ENCODE results near the gene CLBA1.
A peak's percentile ranks its signal among the peaks of the same experiment; 100 is the strongest.

The CLBA1 gene

DNA sequence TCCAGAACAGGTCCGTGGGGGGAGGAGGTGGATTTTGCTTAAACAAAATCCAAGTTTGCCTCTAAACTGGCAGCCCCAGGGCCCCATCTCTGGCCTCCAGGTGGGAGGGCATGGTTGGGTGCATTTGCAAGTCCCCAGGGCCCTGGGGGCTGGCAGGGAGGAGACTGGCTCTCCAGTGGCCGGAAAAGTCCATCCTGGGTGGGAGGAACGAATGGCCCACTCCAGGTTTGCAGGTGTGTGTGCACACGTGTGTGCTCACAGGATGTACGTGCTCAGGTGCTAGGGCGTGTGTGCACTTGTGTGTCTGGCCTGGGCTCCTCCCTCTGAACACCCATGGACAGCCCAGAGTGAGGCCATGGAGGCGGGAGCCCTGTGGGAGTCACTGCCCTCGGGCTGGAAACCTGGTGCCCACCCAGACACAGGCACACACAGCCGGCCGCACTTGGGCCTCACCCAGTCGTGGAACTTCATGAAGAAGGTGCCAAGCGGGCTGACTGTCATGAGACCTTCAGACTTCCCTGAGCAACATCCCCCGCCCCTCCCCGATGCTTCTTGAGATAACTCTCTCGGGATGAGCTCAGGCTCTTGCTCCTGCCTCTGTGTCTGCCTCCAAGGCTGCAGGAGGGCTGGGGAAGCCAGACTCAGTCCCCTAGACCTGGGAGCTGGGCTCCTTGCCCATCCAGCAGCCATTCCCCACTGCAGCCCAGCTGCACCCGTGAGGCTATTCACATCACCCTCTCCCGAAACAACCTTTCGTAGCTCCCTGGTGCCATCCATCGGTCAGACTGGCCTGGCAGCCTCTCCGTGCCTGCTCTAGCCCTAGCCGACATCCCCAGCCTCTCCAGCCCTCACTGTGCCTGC lies 16.8 kb upstream of the CLBA1 start:
- DNase-seq, result peak; percentile 65

DNA sequence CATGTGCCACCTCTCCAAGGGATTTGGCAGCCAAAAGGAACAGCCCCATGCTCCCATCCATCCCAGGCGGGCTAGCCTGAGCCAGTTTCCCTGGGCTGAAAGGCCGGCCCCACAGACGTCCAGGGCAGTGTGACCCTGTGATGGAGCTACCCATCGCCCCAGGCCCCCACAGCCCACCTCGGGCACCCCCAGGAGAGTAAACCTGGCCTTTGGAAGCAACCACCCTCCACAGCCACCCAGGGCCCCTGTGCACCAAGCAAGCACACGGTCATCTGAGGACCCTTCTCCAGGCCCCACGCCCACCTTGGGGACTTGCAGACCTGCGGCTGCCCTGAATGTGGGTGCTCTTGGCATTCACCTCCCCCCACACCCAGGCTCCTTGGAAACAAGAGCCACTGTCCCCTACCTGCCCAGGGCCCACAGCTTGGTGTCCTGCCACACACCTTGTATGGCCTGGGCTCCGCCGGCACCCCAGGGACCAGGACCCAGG lies 15.8 kb upstream of the CLBA1 start:
- DNase-seq, result no peak

DNA sequence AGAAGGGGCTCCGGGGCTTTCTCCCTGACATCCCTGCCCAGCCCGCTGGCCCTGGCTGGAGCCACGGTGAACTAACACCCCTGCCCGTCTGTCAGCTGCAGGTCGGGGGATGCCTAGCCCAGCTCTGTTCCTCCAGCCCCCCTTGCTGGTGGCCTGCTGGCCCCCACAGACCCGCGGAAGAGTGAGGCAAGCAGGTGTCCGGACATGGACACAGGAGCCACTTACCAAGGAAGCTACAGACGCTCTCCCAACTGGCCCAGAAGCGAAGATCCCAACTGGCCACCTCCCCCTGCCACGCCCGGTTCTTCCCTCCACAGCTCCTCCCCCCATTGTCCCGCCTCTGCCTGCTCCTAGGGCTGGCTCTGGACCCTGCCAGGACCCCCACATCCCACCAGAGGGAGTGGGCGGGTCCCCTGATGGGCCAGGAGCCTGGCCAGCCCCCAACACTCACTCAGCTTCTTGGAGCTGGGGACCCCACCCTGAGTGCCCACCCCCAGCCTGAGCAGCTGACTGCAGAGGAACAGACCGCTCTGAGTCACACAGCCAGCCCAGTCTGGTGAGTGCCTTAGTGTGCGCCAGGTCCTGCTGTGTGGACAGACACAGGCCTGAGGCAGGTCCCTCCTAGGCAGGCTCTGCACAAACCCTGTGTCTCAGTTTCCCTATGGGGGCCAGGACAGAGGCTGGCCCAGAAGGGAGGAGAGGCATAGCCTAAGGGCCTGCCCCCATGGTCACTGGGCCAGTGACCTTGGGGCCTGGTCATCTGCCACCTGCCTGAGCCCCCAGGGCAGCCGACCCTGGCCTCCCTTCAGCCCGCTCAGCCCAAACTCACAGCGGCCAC lies 15.1 kb upstream of the CLBA1 start:
- no peak for DNase-seq

DNA sequence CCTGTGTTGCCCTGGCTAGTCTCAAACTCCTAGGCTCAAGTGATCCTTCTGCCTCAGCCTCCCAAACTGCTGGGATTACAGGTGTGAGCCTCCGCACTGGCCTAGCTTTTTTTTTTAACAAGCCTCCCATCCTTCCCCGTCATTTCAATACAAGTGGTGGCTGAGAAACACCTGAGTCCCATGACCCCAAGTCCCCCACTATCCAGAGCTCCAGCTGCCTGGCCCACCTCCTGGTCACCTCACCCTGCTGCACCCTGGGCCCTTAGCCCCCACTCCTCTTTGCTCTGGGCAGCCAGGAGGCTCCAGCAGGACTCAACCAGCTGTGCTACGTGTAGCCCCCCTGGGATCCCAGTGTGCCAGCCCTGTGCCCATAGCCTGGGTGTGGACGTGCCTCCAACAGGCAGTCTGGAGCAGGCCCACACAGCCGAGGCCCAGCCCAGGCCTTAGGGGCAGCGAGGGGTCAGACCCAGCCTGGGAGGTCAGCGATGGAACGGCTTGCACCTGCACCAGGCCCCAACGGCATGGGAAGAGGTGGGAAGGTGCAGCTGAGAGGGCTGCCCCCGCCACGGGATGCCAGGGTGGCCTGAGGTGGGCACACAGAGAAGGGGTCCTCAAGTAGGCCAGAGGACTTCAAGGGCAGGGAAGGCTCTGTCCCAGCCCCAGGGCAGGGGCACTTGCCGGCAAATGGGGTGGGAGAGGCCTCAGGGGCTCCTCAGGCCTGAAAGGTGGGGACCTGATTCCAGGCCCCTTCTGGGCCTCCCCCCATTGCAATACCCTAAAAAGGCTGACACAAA lies 13.9 kb upstream of the CLBA1 start:
- DNase-seq, result no peak

DNA sequence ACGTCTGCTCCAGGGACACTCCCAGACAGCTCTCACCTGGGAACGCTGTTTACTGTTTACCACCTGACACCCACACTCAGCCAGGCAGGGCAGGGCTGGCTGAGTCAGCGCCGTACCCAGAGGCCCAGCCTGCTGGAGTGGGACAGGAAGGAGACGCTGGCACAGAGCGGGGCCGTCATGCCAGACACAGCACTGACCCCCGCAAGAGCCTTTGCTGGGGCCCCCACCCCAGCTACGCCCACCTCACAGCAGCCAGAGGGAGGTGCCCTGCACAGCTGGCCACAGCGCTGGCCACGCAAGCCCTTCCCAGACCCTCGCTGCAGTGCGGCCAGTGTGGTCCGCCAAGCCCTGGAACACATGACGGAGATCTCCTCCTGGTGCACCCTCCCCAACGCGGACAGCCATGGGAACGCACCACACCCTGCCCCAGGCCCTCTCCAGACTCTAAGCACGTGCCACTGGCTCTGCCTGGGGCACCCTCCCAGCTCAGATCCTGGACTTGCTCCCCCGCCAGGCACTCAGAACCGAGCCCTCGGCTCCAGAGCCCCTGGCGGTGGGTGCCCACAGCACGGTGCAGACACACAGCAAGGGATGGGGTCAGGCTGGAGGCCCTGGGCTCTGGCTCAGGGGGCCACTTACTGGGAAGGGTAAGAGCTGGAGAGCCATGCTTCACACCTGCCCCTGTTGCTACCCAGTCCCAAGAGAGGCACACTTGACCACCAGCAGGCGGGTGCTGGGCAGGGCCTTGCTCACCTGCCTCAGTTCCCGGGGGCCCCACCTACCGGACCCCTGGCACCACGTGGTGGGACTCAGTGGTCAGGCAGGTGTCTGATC lies 13.1 kb upstream of the CLBA1 start:
- no peak for DNase-seq

DNA sequence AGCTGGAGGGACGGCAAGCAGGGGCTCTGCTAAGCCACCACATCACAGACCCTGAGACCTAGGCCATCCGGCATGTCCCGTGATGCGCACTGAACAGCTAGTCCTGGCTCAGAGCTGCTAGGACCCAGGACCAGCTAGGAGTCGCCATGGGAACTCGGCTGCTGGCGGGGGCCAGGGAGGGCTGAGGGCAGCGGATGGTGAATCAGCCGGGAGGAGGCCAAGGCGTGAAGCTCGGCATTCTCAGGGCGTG lies 12.5 kb upstream of the CLBA1 start:
- DNase-seq, result no peak

DNA sequence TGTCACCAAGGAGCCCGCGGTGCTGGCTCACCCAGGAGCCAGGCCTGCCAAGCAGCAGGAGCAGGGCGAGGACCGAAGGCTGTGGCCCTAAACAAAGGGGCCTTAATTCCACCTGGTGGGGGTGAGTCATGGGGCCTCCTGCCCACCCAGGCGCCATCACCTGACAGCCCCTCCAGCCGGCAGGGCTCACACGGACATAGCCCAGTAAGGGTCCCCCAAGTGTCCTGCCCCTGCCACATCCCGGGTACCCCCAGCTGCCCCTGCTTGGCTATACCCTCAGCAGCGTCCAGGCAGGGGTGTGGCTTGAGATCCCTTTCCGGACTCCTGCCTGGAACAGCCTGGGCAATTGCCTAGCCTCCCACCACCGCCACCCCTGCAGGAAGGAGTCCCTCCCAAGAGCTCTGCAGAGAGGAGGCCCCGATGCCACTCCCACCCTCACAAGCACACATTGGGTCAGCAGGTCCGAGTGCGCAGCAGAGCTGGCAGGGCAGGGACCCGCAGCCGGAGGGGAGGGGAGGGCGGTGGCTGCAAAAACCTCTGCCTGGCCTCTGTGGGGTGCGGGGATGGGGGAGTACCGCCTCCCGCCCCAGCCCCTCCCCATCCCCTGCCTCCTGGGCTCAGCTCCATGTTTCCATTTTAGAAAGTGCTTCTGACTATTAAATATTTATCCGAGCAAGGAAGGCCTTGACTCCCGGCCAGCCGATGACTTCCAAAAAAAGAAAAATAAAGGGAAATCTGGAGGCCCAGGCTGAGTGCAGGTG lies 12.0 kb upstream of the CLBA1 start:
- DNase-seq, result no peak

DNA sequence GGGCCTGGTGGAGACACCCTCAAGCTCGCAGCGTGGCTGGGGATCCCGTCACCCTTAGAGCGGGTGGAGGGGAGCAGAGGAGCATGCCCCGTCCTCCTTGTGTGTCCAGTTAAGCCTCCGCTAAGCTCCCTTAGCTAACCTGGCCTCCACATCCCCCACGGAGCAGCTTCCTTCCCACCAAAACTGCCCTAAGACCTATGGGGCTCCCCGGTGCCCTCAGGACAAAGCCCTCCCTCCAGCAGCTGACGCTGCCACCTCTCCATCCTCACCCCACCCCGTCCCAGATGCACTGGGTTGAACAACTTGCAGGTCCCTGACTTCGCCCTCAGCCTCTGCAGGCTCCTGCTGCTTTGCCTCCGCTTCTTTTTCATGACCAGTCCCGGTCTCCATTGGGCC lies 11.4 kb upstream of the CLBA1 start:
- no peak for DNase-seq

DNA sequence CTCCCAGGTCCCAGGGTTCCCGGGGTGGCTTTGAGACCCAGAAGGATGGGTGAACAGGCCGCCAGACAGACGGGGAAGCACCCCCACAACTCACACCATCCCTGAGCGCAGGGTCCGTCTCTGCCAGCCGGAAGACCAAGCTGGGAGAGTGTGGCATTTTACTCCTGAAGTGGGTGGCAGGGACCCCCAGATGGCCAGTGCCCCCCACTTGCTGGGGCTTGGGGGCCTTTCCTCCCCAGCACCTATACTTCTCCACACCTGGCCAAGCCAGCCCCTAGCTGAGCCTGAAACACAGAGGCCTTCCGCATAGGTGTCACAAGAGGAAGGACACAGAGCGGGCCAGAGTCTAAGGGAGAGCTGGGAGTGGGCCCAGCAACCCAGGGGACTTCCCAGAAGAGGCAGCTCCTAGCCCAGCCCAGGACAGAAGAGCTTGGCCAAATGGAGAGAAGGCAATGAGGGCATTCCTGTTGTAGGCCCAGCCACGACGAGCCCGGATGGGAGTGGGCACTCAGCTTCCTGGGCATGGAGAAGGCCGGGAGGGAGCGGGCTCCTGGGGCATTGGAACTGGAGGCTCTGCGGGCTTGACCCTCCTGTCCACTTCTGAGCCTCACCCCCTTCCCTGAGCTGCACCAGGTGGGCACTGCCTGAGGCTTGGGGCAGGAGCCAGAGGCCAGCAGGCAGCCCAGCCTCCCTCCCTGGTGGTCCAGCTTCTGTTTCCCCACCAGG lies 10.8 kb upstream of the CLBA1 start:
- no peak for DNase-seq

DNA sequence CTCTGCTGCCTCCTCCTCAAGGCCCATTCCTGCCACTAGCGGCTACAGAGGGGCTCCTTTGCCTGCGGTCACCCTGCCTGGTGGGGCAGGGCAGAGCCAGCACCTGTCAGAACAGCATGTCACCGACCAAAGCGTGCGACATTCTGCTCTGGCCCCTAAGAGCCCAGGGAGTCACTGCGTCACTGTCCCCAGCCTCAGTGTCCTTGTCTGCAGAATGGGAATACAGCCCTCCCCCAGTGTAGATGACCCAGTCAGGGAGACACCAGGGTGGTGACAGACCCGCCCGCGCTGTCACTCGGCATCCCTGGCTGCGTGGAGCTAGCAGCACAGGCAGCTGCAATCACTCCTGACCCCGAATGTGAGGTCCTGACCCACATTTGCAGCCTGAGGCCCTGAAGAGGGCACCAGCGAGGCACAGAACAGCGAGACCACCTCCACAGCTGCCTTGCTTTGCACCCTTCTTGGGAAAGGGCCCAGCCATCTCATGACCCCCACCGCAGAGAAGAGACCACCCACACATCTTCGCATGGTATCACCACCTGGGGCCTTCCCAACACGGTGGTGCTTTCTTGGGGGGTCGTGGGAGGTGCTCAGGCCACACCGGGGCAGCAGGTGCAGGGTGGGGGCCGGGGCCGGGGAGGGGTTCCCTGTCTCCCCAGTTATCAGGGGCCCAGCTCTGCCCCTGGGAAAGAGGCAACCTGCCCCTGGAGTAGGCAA lies 9.9 kb upstream of the CLBA1 start:
- no peak for DNase-seq

DNA sequence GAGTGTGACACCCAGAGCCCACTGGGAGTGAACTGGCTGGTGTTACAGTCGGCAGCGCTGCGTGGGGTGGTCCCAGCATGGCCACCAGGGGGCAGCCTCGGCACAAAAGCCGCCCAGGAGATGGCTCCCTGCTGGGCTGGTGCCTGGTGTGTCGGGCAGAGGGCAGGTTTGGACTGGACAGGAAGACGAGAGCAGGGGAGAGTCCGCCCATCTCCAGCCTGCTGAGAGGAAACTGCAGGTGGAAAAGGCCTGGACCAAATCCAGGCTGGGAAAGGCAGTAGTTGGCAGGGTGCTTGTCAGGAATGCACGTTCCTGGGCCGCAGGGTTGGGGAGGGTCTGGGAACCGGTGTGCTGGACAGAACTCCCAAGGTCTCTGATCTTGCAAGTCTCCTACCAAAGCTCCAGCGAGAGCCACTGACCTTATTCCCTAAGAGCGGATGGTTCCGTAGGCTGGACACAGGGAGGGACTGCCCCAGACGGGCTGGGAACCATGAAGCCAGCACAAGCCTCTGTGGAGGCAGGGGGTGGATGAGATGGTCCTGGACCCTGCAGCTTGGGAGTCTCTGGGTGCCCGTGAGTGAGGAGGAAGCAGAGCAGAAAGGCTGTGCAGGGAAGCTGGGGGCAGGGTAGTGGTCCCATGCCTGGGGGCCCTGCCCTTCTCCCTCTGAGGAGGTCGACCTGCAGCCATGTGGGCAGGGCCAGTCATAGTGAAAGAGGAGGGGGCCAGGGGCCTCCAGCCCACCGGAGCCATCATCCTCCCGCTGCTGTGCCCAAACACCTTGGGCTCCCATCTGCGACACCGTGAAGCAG lies 9.2 kb upstream of the CLBA1 start:
- peak; percentile 53 for DNase-seq

DNA sequence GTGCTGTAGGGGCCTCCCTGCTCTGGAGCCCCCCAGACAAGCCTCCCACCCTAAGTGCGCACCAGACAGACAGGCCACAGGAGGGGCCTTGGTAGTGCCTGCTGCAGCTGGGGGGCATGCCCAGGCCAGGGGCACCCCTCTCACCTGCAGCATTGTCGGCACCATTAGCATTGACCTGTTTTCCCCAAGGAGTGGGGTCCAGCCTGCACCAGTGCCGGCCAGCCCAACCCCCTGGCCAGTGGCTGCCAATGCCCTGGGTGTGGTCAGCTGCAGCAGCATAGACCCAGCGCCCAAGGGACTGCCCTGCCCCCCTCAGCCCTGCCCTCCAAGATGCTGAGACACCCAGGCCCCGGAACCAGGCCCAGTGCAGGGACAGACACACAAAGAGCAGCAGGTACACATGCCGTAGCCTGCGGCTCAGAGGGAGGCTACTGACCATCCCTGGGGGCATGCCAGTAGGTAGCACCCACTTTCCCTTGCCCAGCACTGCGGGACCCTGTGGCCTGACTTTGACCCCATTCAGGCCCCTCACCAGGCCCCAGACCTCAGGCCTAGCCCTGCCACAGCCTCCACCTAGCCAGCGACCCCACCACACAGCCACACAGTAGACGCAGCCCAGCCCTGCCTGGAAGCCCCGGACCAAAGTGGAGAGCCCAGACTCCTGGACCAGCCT lies 8.4 kb upstream of the CLBA1 start:
- no peak for DNase-seq

DNA sequence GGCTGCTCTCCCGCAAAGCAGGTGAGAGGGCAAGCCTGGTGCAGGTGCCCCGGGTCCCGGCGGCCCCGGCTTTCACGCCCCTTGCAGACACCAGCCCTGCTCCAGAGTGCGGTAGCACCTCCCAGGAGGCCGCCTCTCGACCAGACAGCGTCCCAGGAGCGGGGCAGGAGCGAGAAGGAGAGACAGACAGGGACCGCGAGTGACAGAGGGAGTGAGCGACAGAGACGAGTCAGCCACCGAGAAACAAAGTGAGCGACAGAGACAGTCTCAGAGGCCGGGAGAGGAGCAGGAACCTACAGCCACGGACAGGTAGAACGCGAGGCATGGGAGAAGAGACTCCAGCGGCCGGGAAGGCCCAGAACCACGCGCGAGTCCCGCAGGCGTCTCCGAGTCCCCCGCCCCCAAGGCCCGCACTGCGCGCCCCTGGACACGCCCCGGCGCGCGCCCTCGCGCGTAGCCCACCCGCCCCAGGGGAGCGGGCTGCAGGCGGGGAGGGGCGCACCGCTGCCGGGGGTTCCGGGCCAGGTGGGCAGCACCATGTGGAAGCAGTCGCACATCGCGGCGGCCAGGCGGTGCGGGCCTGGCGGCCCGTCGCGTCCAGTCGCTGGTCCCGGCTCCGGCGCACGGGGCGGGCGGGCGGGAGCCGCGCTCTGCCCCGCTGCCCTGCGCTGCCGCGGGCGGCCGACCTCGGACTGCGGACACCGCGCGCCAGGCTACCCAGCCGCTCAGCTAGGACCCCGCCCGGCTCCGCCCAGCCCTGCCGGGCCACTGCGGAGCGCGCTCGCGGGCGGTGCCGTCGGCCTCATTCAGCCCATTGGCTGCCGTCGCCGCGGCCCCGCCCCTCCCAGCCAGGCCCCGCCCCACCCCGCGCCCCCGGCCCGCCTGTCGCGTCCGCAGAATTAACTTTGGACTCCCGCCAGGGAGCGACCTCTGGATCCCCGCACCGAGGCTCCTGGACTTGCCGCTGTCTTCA lies 7.6 kb upstream of the CLBA1 start, which contains the start of gene AHNAK2:
Gene AHNAK2 (minus strand): TSS at position 694 of the 973 bp plus-strand sequence. CDS start 137 bp downstream, at position 557.
- peak; percentile 58 for DNase-seq

DNA sequence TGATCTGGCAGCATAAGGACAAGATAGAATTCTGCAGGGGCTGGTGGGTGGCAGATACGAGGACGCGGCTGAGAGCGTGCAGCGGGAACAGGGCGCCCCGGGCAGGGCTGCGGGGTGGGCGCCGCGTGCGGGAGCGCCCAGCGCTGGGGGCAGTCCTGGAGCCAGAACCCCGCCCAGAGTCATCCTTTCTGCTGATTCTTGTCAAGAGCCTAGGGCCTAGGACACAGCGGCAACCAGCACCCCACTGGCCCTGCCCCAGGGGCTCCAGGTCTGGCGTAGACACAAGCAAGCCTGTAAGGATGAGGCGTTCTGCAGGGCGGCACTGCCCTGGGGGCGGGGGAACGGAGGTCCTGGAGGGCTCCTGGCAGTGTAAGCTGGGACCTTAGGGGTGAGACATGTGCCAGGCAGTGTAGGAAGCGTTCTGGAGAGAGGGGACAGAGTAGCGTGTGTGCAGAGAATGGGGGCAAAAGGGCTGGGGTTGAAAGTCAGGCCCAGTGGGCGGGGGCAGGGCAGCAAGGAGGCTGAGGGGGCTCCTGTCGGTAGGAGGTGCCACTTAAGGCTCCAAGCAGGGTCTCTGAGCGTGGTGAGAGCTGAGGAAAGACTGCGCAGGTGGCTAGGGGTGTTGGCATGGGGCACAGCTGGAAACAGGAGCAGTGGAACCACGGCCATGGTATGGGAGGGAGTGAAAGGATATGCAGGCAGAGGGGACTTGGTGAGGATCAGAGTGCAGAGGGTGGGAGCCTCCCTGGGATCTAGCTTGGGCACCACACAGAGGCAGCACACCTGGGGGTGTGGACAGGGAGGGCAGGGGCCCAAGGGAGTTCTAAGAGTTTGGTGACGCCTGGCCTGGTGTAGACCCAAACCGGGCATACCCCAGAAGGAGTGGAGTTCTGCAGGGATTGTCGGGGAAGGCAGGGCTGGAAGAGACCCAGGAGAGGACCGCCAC lies 6.6 kb upstream of the CLBA1 start:
- DNase-seq, result peak; percentile 58

DNA sequence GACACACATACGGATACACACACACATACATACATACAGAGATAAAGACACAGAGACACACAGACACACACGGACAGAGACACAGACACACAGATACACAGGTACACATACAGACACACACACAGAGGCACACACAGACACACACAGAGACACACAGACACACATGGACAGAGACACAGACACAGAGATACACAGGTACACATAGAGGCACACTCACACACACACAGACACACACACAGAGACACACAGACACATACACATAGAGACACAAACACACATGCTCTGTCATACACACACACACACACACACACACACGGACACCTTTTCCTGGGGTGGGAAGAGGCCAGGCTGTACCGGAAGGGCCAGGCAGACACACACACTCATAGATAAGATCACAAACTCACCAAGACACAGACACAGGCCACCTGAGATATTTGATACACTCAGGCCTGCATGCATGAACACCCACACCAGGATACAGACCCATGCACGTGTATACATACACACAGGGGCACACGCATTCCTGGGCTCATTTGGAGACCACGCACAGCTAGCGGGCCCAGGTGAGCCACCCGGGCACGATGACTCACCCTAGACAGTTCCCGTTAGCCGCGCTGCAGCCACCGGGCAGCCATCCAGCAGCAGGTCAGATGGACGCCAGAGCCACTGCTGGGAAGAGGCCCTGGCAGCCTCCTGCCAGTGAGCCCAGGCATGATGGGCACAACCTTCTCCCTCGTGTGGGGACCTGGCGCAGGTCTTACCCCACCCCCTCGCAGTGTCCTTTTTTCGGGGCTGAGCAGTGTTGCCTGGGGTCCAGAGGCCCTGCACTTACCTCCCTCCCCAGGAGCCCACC lies 5.6 kb upstream of the CLBA1 start:
- peak; percentile 49 for DNase-seq

All from right kidney (tissue), 1 donor.